ENCODE measurements around the gene MYH15. TPM values are rescaled to one million over a fixed set of nuclear protein-coding genes. Genes with fewer than 3 reads are reported as not detected.

The MYH15 gene
- total RNA-seq, 1 experiment from 2014 or later: 0.09 TPM

DNA sequence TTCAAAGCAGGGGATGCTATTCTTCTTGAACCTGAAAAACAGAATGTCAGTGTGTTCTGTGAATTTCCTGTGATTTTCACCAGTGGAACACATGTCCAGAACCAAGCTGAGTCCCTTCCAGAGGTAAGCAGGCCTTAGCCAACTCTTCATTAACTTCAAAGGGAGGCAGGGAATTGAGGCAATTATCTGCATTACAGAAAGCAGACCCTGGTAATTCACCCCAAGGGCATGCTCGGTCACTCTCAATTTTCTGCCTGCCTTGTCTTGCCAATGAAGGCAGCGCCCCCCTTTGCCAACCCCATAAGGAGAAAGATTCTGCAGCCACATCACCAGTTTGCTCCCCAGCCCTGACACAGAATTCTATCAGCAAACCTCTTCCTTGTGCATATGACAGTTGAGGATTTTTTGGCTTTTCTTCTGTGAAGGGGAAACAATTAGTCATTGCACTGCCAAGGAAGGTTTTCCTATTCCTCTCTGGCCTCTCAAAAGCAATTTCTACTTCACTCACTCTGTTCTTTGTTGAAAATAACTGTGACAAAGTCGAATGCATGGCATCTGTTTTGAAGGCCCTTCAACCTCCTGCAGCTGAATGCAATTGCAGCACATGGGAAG is 128.8 kb downstream of the MYH15 start:
- H3K27me3 Mint-ChIP-seq (ENCODE audit: low read depth): no peaks in the 10 kb centered on the region
- no peak overlapping the region for H3K4me3 Mint-ChIP-seq
- CTCF ChIA-PET: no interaction called here
- H3K9me3 Mint-ChIP-seq: peaks cover 3% of the 10 kb centered on the region
- POLR2A ChIA-PET: no interaction called here
- H3K4me1 Mint-ChIP-seq: peaks cover 23% of the 10 kb centered on the region
- H3K27ac Mint-ChIP-seq: no peak overlapping the region
- no peaks in the 10 kb centered on the region for H3K36me3 Mint-ChIP-seq
- DNase-seq (ENCODE audit: low spot score): no peak
- TF ChIP-seq, protein P1, sequence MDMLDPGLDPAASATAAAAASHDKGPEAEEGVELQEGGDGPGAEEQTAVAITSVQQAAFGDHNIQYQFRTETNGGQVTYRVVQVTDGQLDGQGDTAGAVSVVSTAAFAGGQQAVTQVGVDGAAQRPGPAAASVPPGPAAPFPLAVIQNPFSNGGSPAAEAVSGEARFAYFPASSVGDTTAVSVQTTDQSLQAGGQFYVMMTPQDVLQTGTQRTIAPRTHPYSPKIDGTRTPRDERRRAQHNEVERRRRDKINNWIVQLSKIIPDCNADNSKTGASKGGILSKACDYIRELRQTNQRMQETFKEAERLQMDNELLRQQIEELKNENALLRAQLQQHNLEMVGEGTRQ (CRISPR knock-in tag; IDR thresholded peaks at IDR 0.05): no peak
- TF ChIP-seq, protein P2, sequence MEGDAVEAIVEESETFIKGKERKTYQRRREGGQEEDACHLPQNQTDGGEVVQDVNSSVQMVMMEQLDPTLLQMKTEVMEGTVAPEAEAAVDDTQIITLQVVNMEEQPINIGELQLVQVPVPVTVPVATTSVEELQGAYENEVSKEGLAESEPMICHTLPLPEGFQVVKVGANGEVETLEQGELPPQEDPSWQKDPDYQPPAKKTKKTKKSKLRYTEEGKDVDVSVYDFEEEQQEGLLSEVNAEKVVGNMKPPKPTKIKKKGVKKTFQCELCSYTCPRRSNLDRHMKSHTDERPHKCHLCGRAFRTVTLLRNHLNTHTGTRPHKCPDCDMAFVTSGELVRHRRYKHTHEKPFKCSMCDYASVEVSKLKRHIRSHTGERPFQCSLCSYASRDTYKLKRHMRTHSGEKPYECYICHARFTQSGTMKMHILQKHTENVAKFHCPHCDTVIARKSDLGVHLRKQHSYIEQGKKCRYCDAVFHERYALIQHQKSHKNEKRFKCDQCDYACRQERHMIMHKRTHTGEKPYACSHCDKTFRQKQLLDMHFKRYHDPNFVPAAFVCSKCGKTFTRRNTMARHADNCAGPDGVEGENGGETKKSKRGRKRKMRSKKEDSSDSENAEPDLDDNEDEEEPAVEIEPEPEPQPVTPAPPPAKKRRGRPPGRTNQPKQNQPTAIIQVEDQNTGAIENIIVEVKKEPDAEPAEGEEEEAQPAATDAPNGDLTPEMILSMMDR (IDR thresholded peaks at IDR 0.05): no peak
- TF ChIP-seq, protein P3, sequence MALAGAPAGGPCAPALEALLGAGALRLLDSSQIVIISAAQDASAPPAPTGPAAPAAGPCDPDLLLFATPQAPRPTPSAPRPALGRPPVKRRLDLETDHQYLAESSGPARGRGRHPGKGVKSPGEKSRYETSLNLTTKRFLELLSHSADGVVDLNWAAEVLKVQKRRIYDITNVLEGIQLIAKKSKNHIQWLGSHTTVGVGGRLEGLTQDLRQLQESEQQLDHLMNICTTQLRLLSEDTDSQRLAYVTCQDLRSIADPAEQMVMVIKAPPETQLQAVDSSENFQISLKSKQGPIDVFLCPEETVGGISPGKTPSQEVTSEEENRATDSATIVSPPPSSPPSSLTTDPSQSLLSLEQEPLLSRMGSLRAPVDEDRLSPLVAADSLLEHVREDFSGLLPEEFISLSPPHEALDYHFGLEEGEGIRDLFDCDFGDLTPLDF (CRISPR knock-in tag; IDR thresholded peaks at IDR 0.05): no peak
- TF ChIP-seq CREB1 (CRISPR knock-in tag; IDR thresholded peaks at IDR 0.05) (no peak), ELF4 (CRISPR knock-in tag; IDR thresholded peaks at IDR 0.05; ENCODE audit: low read depth) (no peak), FOXP1 (CRISPR knock-in tag; IDR thresholded peaks at IDR 0.05; ENCODE audit: borderline replicate concordance) (no peak), NFE2L1 (CRISPR knock-in tag; IDR thresholded peaks at IDR 0.05) (no peak), CBFB (CRISPR knock-in tag; IDR thresholded peaks at IDR 0.05; ENCODE audit: low read depth) (no peak), NFYB (CRISPR knock-in tag; conservative IDR thresholded peaks at IDR 0.05; ENCODE audit: low read depth) (no peak), ZNF396 (CRISPR knock-in tag; IDR thresholded peaks at IDR 0.05; ENCODE audit: borderline replicate concordance) (no peak), TEAD1 (CRISPR knock-in tag; IDR thresholded peaks at IDR 0.05) (no peak), HMGA2 (CRISPR knock-in tag; IDR thresholded peaks at IDR 0.05) (no peak), ZNF138 (CRISPR knock-in tag; conservative IDR thresholded peaks at IDR 0.05) (no peak), PRRX2 (CRISPR knock-in tag; IDR thresholded peaks at IDR 0.05) (no peak)
- TF ChIP-seq, protein P4, sequence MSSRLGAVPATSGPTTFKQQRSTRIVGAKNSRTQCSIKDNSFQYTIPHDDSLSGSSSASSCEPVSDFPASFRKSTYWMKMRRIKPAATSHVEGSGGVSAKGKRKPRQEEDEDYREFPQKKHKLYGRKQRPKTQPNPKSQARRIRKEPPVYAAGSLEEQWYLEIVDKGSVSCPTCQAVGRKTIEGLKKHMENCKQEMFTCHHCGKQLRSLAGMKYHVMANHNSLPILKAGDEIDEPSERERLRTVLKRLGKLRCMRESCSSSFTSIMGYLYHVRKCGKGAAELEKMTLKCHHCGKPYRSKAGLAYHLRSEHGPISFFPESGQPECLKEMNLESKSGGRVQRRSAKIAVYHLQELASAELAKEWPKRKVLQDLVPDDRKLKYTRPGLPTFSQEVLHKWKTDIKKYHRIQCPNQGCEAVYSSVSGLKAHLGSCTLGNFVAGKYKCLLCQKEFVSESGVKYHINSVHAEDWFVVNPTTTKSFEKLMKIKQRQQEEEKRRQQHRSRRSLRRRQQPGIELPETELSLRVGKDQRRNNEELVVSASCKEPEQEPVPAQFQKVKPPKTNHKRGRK (CRISPR knock-in tag; IDR thresholded peaks at IDR 0.05; ENCODE audit: borderline replicate concordance): no peak
- TF ChIP-seq, protein P5, sequence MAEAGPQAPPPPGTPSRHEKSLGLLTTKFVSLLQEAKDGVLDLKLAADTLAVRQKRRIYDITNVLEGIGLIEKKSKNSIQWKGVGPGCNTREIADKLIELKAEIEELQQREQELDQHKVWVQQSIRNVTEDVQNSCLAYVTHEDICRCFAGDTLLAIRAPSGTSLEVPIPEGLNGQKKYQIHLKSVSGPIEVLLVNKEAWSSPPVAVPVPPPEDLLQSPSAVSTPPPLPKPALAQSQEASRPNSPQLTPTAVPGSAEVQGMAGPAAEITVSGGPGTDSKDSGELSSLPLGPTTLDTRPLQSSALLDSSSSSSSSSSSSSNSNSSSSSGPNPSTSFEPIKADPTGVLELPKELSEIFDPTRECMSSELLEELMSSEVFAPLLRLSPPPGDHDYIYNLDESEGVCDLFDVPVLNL (CRISPR knock-in tag; IDR thresholded peaks at IDR 0.05; ENCODE audit: borderline replicate concordance, low read depth): no peak
- TF ChIP-seq, protein P6, sequence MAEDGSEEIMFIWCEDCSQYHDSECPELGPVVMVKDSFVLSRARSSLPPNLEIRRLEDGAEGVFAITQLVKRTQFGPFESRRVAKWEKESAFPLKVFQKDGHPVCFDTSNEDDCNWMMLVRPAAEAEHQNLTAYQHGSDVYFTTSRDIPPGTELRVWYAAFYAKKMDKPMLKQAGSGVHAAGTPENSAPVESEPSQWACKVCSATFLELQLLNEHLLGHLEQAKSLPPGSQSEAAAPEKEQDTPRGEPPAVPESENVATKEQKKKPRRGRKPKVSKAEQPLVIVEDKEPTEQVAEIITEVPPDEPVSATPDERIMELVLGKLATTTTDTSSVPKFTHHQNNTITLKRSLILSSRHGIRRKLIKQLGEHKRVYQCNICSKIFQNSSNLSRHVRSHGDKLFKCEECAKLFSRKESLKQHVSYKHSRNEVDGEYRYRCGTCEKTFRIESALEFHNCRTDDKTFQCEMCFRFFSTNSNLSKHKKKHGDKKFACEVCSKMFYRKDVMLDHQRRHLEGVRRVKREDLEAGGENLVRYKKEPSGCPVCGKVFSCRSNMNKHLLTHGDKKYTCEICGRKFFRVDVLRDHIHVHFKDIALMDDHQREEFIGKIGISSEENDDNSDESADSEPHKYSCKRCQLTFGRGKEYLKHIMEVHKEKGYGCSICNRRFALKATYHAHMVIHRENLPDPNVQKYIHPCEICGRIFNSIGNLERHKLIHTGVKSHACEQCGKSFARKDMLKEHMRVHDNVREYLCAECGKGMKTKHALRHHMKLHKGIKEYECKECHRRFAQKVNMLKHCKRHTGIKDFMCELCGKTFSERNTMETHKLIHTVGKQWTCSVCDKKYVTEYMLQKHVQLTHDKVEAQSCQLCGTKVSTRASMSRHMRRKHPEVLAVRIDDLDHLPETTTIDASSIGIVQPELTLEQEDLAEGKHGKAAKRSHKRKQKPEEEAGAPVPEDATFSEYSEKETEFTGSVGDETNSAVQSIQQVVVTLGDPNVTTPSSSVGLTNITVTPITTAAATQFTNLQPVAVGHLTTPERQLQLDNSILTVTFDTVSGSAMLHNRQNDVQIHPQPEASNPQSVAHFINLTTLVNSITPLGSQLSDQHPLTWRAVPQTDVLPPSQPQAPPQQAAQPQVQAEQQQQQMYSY (CRISPR knock-in tag; IDR thresholded peaks at IDR 0.05): no peak
- ATAC-seq: peak; percentile 60
